Ascending aorta (tissue), 2 donors: Measurements from ENCODE around the gene ZFYVE28. TPM values are rescaled to one million over a fixed set of nuclear protein-coding genes. Genes with fewer than 3 reads are reported as not detected.
A peak's percentile ranks its signal among the peaks of the same experiment; 100 is the strongest.

ENCODE experiments used
- DNase-seq, 2 donors: peaks; one replicate each; pipeline ENCODE4 v3.0.0-alpha.2; 2019; ENCODE audit warnings: low spot score in 2 of 2
- H3K27ac ChIP-seq, 2 donors: fragments of 200-600 bp; sonication (generic); one replicate each; pipeline ENCODE4 v1.5.1; 2016 to 2017; ENCODE audit warnings: mild to moderate bottlenecking in 1 of 2
- H3K27me3 ChIP-seq: fragments of 200-600 bp; sonication (generic); one replicate; pipeline ENCODE4 v1.5.1; 2017
- H3K36me3 ChIP-seq, 2 donors: fragments of 200-600 bp; sonication (generic); one replicate each; pipeline ENCODE4 v1.5.1; 2016
- H3K4me1 ChIP-seq, 2 donors: fragments of 200-600 bp; sonication (generic); one replicate each; pipeline ENCODE4 v1.5.1; 2016 to 2017; ENCODE audit warnings: mild to moderate bottlenecking in 1 of 2
- H3K4me3 ChIP-seq, 2 donors: fragments of 200-600 bp; sonication (generic); one replicate each; pipeline ENCODE4 v1.5.1; 2016 to 2017; ENCODE audit warnings: mild to moderate bottlenecking in 1 of 2
- H3K9me3 ChIP-seq, 2 donors: fragments of 200-600 bp; sonication (generic); one replicate each; pipeline ENCODE4 v1.5.1; 2016
- CTCF ChIP-seq, 3 experiments: fragments of 200-600 bp in 2 of 3; fragments of 450-650 bp in 1 of 3; sonication (generic) in 2 of 3; IDR thresholded peaks; one replicate each; pipeline ENCODE4 v1.5.1; 2016 to 2019; ENCODE audit warnings: antibody characterized with exemption in 3 of 3, mild to moderate bottlenecking in 1 of 3, moderate library complexity in 1 of 3
- intact Hi-C: fragments of 100-400 bp; cut with DNase I; formaldehyde crosslinking; loops from one replicate; pipeline ENCODE4 v1.15.1; 2023
- total RNA-seq: library from RNA; depleted of rRNA; stranded (reverse); fragments of >200 nt; gene quantifications from one replicate; pipeline ENCODE4 v1.1.0, GENCODE V29; 2016

ZFYVE28 gene
- total RNA-seq, 1 donor from 2014 or later, result 12.3 TPM

GRCh38 chr4:2265113-2266110, 153.0 kb downstream of the ZFYVE28 start:
- TF ChIP-seq CTCF (IDR thresholded peaks at IDR 0.05), result no peak
- H3K4me1 ChIP-seq, result peaks cover 11 to 26% of the 10 kb centered on the region in 2 donors
- intact Hi-C loops, result loop anchor here (10.0 kb wide), 4 partner anchors 391 to 581 kb away; partner anchors contain the start of genes ADD1, FAM53A, NSD2 and TNIP2
- DNase-seq, result no peak
- H3K36me3 ChIP-seq, result no peaks in the 10 kb centered on the region
- H3K4me3 ChIP-seq, result no peak overlapping the region
- no peaks in the 10 kb centered on the region for H3K9me3 ChIP-seq
- H3K27me3 ChIP-seq, result no peaks in the 10 kb centered on the region
- peak overlapping the region; percentile 57 to 59 for H3K27ac ChIP-seq

- DNase-seq, result no peak
- intact Hi-C loops, result loop anchor here (5.0 to 10.0 kb wide), 8 partner anchors 257 to 1927 kb away; partner anchors contain the start of genes ADD1, FAM53A, HTT and HTT-AS
- peaks cover 19 to 34% of the 10 kb centered on the region in 2 donors for H3K4me1 ChIP-seq
Observed at GRCh38 chr4:2264481-2265041, 153.9 kb downstream of the ZFYVE28 start.

GRCh38 chr4:2263926-2264321, 154.5 kb downstream of the ZFYVE28 start:
- intact Hi-C loops, result loop anchor here (5.0 to 10.0 kb wide), 8 partner anchors 257 to 1927 kb away; partner anchors contain the start of genes ADD1, FAM53A, HTT and HTT-AS
- Histone ChIP-seq H3K27ac (no peak overlapping the region), H3K4me3 (no peak overlapping the region), H3K36me3 (no peaks in the 10 kb centered on the region), H3K27me3 (no peaks in the 10 kb centered on the region), H3K4me1 (peaks cover 25 to 40% of the 10 kb centered on the region in 2 donors), H3K9me3 (no peaks in the 10 kb centered on the region)
- TF ChIP-seq CTCF (IDR thresholded peaks at IDR 0.05), result no peak
- no peak for DNase-seq

More at GRCh38 chr4:2264481-2265041, 153.9 kb downstream of the ZFYVE28 start:
- Histone ChIP-seq H3K9me3 (no peaks in the 10 kb centered on the region), H3K27ac (no peak overlapping the region), H3K27me3 (no peaks in the 10 kb centered on the region), H3K36me3 (no peaks in the 10 kb centered on the region), H3K4me3 (no peak overlapping the region)
- no peak for TF ChIP-seq CTCF (IDR thresholded peaks at IDR 0.05)

GRCh38 chr4:2262944-2263250, 155.5 kb downstream of the ZFYVE28 start:
- H3K4me3 ChIP-seq, result peak overlapping the region; percentile 50 to 98
- peaks cover 35 to 51% of the 10 kb centered on the region in 2 donors for H3K4me1 ChIP-seq
- no peaks in the 10 kb centered on the region for H3K27me3 ChIP-seq
- H3K9me3 ChIP-seq, result no peaks in the 10 kb centered on the region
- H3K27ac ChIP-seq, result peak overlapping the region; percentile 87 to 96
- DNase-seq, result no peak
- no peak for TF ChIP-seq CTCF (IDR thresholded peaks at IDR 0.05)
- no peaks in the 10 kb centered on the region for H3K36me3 ChIP-seq
- intact Hi-C loops, result loop anchor here (1.0 to 10.0 kb wide), 11 partner anchors 21 to 1926 kb away; partner anchors contain the start of genes ADD1, CFAP99, FAM53A and HAUS3

- TF ChIP-seq CTCF (IDR thresholded peaks at IDR 0.05), result no peak
- Histone ChIP-seq H3K4me1 (peaks cover 38 to 56% of the 10 kb centered on the region in 2 donors), H3K36me3 (no peaks in the 10 kb centered on the region), H3K9me3 (no peaks in the 10 kb centered on the region), H3K27me3 (no peaks in the 10 kb centered on the region), H3K27ac (peak overlapping the region; percentile 87 to 96), H3K4me3 (peak overlapping the region; percentile 98)
- DNase-seq, result peak; percentile 100
- intact Hi-C loops, result loop anchor here (1.0 to 10.0 kb wide), 11 partner anchors 20 to 1925 kb away; partner anchors contain the start of genes ADD1, CFAP99, FAM53A and HAUS3
Observed at GRCh38 chr4:2262145-2262943, 156.1 kb downstream of the ZFYVE28 start.
